GM12878 (cell line): Measurements from ENCODE around the gene CCDC127. TPM values are rescaled to one million over a fixed set of nuclear protein-coding genes. Genes with fewer than 3 reads are reported as not detected.

Experiments used
- ATAC-seq: fragments of 200-7000 bp; cut with Tn5 transposase; 3 replicates; pipeline ENCODE4 v1.9.1; 2020; ENCODE audit warnings: mild to moderate bottlenecking, moderate library complexity
- BruUV-seq: library from RNA; stranded (reverse); fragments of 400-500 nt; replicated peaks from 2 replicates; lab custom pipeline; 2021; lab: Mats Ljungman, UMichigan
- CTCF ChIA-PET: fragments of 300-600 bp; sonication (Branson Sonifier 250); formaldehyde crosslinking; extraction: SDS; loops from one replicate; lab custom pipeline; 2021; ENCODE audit warnings: inconsistent platforms; lab: Yijun Ruan, JAX
- POLR2A ChIA-PET: fragments of 350-600 bp; formaldehyde crosslinking; extraction: SDS; loops from one replicate; lab custom pipeline; 2021; ENCODE audit warnings: inconsistent platforms; lab: Charles Lee
- RAD21 ChIA-PET: fragments of 300-600 bp; sonication (Branson Sonifier 250); formaldehyde crosslinking; loops from one replicate; lab custom pipeline; 2023; ENCODE audit warnings: antibody characterized with exemption; ENCODE audit not compliant: unreplicated experiment; lab: Charles Lee
- SMC1A ChIA-PET: fragments of 300-600 bp; sonication (Branson Sonifier 250); formaldehyde crosslinking; loops from one replicate; lab custom pipeline; 2023; ENCODE audit not compliant: unreplicated experiment, uncharacterized antibody; lab: Charles Lee
- DNase-seq: peaks from one replicate; pipeline ENCODE4 v3.0.0-alpha.2; 2011; ENCODE audit warnings: low read depth, low spot score
- FAIRE-seq: peaks from 3 replicates; lab custom pipeline; 2011; peaks lifted over from hg19 to GRCh38; lab: Jason Lieb, UNC
- H2AFZ ChIP-seq: 2 replicates; pipeline ENCODE4 v1.6.0; 2011; ENCODE audit warnings: low read depth, low read length, control low read depth; ENCODE audit not compliant: control insufficient read depth
- H3K27ac ChIP-seq: 2 replicates; pipeline ENCODE4 v1.5.1; 2011; ENCODE audit warnings: control low read depth; ENCODE audit not compliant: control insufficient read depth, insufficient read depth
- H3K27me3 ChIP-seq, 2 experiments: replicated peaks in 1 of 2; 2 replicates each; pipeline versions ENCODE4 v1.6.0 to v1.6.1; 2011; ENCODE audit warnings: low read length in 1 of 2; ENCODE audit not compliant: control insufficient read depth in 2 of 2, insufficient read depth in 2 of 2
- H3K36me3 ChIP-seq, 2 experiments: 2 replicates each; pipeline ENCODE4 v1.5.1; 2011; ENCODE audit warnings: low read length in 1 of 2; ENCODE audit not compliant: control insufficient read depth in 2 of 2, insufficient read depth in 2 of 2
- H3K4me1 ChIP-seq: 2 replicates; pipeline ENCODE4 v1.6.1; 2011; ENCODE audit warnings: mild to moderate bottlenecking, low read length, moderate library complexity, mixed read lengths; ENCODE audit not compliant: control insufficient read depth, insufficient read depth
- H3K4me2 ChIP-seq: 2 replicates; pipeline ENCODE4 v1.6.0; 2011; ENCODE audit warnings: control low read depth; ENCODE audit not compliant: control insufficient read depth, insufficient read depth
- H3K4me3 ChIP-seq: fragments of 200-600 bp; sonication (generic); 2 replicates; pipeline ENCODE4 v1.5.1; 2016
- H3K79me2 ChIP-seq: 2 replicates; pipeline ENCODE4 v1.6.0; 2011; ENCODE audit warnings: low read length; ENCODE audit not compliant: control insufficient read depth, insufficient read depth
- H3K9ac ChIP-seq: 2 replicates; pipeline ENCODE4 v1.8.0; 2011; ENCODE audit warnings: low read length, control low read depth, mixed read lengths; ENCODE audit not compliant: control insufficient read depth, insufficient read depth
- H3K9me3 ChIP-seq: replicated peaks from 3 replicates; pipeline ENCODE4 v1.5.1; 2011; ENCODE audit warnings: mild to moderate bottlenecking, low read length; ENCODE audit not compliant: control insufficient read depth, insufficient read depth
- H4K20me1 ChIP-seq: 2 replicates; pipeline ENCODE4 v1.6.0; 2011; ENCODE audit not compliant: control insufficient read depth, insufficient read depth
- ASH2L ChIP-seq: fragments of 300-600, 200-600 bp; sonication (generic); IDR thresholded peaks from 2 replicates; pipeline ENCODE4 v1.6.1; 2017; ENCODE audit warnings: low read depth, mild to moderate bottlenecking, borderline replicate concordance
- BACH1 ChIP-seq: fragments of 450-650 bp; IDR thresholded peaks from 2 replicates; pipeline ENCODE4 v1.6.1; 2017; ENCODE audit warnings: mild to moderate bottlenecking, borderline replicate concordance
- CHD1 ChIP-seq: IDR thresholded peaks from 2 replicates; pipeline ENCODE4 v1.6.1; 2012; ENCODE audit warnings: low read depth, low read length, improper control_type of control experiment
- ESRRA ChIP-seq: IDR thresholded peaks from 2 replicates; pipeline ENCODE4 v1.6.1; 2012; ENCODE audit warnings: mild to moderate bottlenecking, low read length, improper control_type of control experiment
- ETV6 ChIP-seq, 2 experiments: fragments of 450-650 bp in 1 of 2; IDR thresholded peaks in 1 of 2; conservative IDR thresholded peaks in 1 of 2; 2 replicates each; pipeline ENCODE4 v1.6.1; 2014; ENCODE audit warnings: antibody characterized with exemption in 1 of 2, borderline replicate concordance in 1 of 2, low read depth in 1 of 2, mild to moderate bottlenecking in 1 of 2, moderate library complexity in 1 of 2
- HSF1 ChIP-seq: fragments of 150-350 bp; IDR thresholded peaks from 2 replicates; pipeline ENCODE4 v1.6.1; 2014; ENCODE audit warnings: mild to moderate bottlenecking, low read depth, low read length
- MXI1 ChIP-seq: fragments of 150-350 bp; IDR thresholded peaks from 2 replicates; pipeline ENCODE4 v1.6.1; 2011; ENCODE audit warnings: low read depth, mild to moderate bottlenecking, inconsistent platforms, low read length, improper control_type of control experiment
- MYB ChIP-seq: fragments of 150-350 bp; IDR thresholded peaks from 2 replicates; pipeline ENCODE4 v1.6.1; 2014; ENCODE audit warnings: mild to moderate bottlenecking, low read depth, low read length, borderline replicate concordance
- NR2C2 ChIP-seq: IDR thresholded peaks from 2 replicates; pipeline ENCODE4 v1.6.1; 2011; ENCODE audit warnings: borderline replicate concordance, low read depth; ENCODE audit not compliant: control insufficient read depth, insufficient read length
- PML ChIP-seq: IDR thresholded peaks from 2 replicates; pipeline ENCODE4 v1.6.1; 2012; ENCODE audit warnings: low read length, inconsistent platforms
- RELB ChIP-seq: fragments of 450-650 bp; IDR thresholded peaks from 2 replicates; pipeline ENCODE4 v1.6.1; 2017; ENCODE audit warnings: low read depth, mild to moderate bottlenecking, moderate library complexity
- SREBF2 ChIP-seq: IDR thresholded peaks from 2 replicates; pipeline ENCODE4 v1.6.1; 2012; ENCODE audit warnings: mild to moderate bottlenecking, low read length
- STAT1 ChIP-seq: fragments of 450-650 bp; conservative IDR thresholded peaks from 2 replicates; pipeline ENCODE4 v1.6.1; 2014; ENCODE audit warnings: antibody characterized with exemption, mild to moderate bottlenecking
- TCF7 ChIP-seq: IDR thresholded peaks from 2 replicates; pipeline ENCODE4 v1.6.1; 2014; ENCODE audit warnings: antibody characterized with exemption, borderline replicate concordance
- ZNF207 ChIP-seq: fragments of 450-650 bp; IDR thresholded peaks from 2 replicates; pipeline ENCODE4 v1.6.1; 2014; ENCODE audit warnings: antibody characterized with exemption, mild to moderate bottlenecking, borderline replicate concordance
- ZNF24 ChIP-seq: fragments of 450-650 bp; IDR thresholded peaks from 2 replicates; pipeline ENCODE4 v1.6.1; 2017; ENCODE audit warnings: antibody characterized with exemption, mild to moderate bottlenecking
- ZZZ3 ChIP-seq: IDR thresholded peaks from 2 replicates; pipeline ENCODE4 v1.6.1; 2011; ENCODE audit warnings: low read depth; ENCODE audit not compliant: control insufficient read depth, insufficient read length
- WGBS: methylation state at CpG from one replicate; pipeline ENCODE4 v1.1.6; 2016; ENCODE audit warnings: low lambda C conversion rate; ENCODE audit not compliant: insufficient replicate concordance, insufficient coverage; ENCODE audit errors: missing lambda C conversion rate; 5-methylcytosine and 5-hydroxymethylcytosine counted together
- in situ Hi-C: fragments of 300-500 bp; cut with MboI; formaldehyde crosslinking; loops from 9 replicates; pipeline ENCODE4 v1.14.3; 2018; ENCODE audit warnings: mixed read lengths
- intact Hi-C: fragments of 100-400 bp; cut with micrococcal nuclease; formaldehyde crosslinking; loops from one replicate; pipeline ENCODE4 v1.14.2; 2022; ENCODE audit not compliant: unreplicated experiment
- polyA plus RNA-seq, 11 experiments: library from polyadenylated mRNA; depleted of rRNA in 4 of 11; unstranded in 6 of 11; stranded (reverse) in 5 of 11; fragments of >200 nt; fragmentation: Nextera tagmentation in 4 of 11; fragmentation: Illumina TruSeq in 1 of 11; extraction: Ambion mirVana in 4 of 11; extraction: Trizol in 1 of 11; gene quantifications; 1 replicate in 1 of 11; 2 replicates in 10 of 11; pipeline versions ENCODE4 v1.2.1 to v1.2.3, GENCODE V29; 2011 to 2016; ENCODE audit warnings: inconsistent platforms in 2 of 11, missing spikeins in 2 of 11, low read depth in 1 of 11
- total RNA-seq, 4 experiments: library from RNA; depleted of rRNA in 3 of 4; stranded (reverse); fragments of >200 nt in 3 of 4; fragmentation: Illumina TruSeq in 1 of 4; extraction: Trizol in 1 of 4; gene quantifications; 2 replicates each; pipeline versions ENCODE4 v1.2.1 to v1.2.3, GENCODE V29; 2013 to 2021

Gene CCDC127
- total and polyA plus RNA-seq, 10 of the 15 experiments (the other 5 are each of a cell fraction or from before 2014, with no cell fraction given), result 1.9 to 6.9 (median 2.9) TPM

GRCh38 chr5:157801-158200 lies 60.2 kb downstream of the CCDC127 start (continued):
- TF ChIP-seq HSF1, result no peak
- no peak for TF ChIP-seq ASH2L
- TF ChIP-seq ZNF207, result no peak
- TF ChIP-seq NR2C2, result no peak
- TF ChIP-seq SREBF2, result no peak

- Histone ChIP-seq H3K9ac (no peak overlapping the region), H3K4me2 (no peak overlapping the region), H3K4me3 (no peak overlapping the region), H4K20me1 (no peaks in the 10 kb centered on the region), H3K27ac (no peak overlapping the region), H2AFZ (no peak overlapping the region), H3K79me2 (no peaks in the 10 kb centered on the region), H3K36me3 (no peaks in the 10 kb centered on the region), H3K27me3 (no peaks in the 10 kb centered on the region), H3K4me1 (no peaks in the 10 kb centered on the region), H3K9me3 (no peaks in the 10 kb centered on the region)
- TF ChIP-seq MYB (no peak), ESRRA (no peak), RELB (no peak), TCF7 (no peak), MXI1 (no peak), ZNF24 (no peak), PML (no peak), ZZZ3 (no peak), STAT1 (no peak), CHD1 (no peak), BACH1 (no peak), ETV6 (conservative IDR thresholded peaks at IDR 0.05 in 1 of 2, IDR thresholded peaks at IDR 0.05 in 1 of 2; ENCODE audit: borderline replicate concordance in 1 of 2, low read depth in 1 of 2) (no peak)
- ChIA-PET CTCF (no interaction called here), SMC1A (no interaction called here), RAD21 (no interaction called here), POLR2A (no interaction called here)
- WGBS, result 46% methylated on average over 12 of the region's 12 CpGs
- BruUV-seq, result no TSS peak
- ATAC-seq (no peak), DNase-seq (no peak), FAIRE-seq (no peak)
- intact Hi-C loops, result no loop called here
- in situ Hi-C loops, result no loop called here
Observed at GRCh38 chr5:157126-157715, 60.7 kb downstream of the CCDC127 start.
